Measurements from ENCODE around the gene DNAH10. TPM values are rescaled to one million over a fixed set of nuclear protein-coding genes. Genes with fewer than 3 reads are reported as not detected.

Gene DNAH10
- total RNA-seq, 1 donor from 2014 or later: 1.2 TPM

DNA sequence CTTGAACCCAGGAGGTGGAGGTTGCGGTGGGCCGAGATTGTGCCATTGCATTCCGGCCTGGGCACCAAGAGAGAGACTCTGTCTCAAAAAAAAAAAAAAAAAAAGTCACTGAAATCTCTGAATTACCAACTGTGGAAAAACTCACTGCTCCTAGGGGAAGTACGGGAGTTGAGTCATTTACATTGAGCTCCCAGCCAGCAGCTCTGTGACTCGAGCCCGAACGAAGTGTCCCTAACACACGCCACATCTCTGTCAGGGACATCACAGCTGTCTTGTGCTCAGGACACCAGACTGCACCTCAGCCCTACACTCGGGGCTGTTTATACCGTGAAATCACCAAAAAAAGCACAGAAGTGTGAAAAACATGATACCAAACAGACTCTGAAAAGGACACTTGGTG, 28.9 kb upstream of the DNAH10 start:
- DNase-seq (ENCODE audit: low spot score): no peak

DNA sequence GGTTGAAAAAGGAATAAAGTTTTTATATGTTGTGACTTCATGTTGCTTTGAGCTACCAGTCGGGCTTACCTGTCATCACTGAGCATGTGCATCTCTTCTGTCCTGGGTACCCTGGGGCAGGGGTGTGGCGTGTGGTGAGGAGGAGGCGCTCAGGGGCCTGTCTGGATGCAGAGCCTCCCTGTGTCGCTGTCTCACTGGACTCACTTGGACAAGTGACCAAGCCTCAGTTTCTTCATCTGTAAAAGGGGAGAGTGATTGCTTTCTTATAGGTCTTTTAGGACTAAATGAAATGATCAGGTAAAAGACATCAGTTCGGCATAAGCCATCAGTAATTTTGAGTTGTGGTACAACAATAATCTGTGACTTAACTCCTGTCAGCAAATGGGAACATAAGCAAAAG, 27.8 kb upstream of the DNAH10 start:
- H3K36me3 Mint-ChIP-seq (ENCODE audit: low read depth): peaks cover 52% of the 10 kb centered on the region
- no peak overlapping the region for H3K27ac Mint-ChIP-seq (ENCODE audit: unreplicated experiment)
- no peaks in the 10 kb centered on the region for H3K4me1 Mint-ChIP-seq (ENCODE audit: low read depth)
- H3K9me3 Mint-ChIP-seq (ENCODE audit: low read depth): no peaks in the 10 kb centered on the region
- DNase-seq (ENCODE audit: low spot score): no peak
- TF ChIP-seq, protein P1, sequence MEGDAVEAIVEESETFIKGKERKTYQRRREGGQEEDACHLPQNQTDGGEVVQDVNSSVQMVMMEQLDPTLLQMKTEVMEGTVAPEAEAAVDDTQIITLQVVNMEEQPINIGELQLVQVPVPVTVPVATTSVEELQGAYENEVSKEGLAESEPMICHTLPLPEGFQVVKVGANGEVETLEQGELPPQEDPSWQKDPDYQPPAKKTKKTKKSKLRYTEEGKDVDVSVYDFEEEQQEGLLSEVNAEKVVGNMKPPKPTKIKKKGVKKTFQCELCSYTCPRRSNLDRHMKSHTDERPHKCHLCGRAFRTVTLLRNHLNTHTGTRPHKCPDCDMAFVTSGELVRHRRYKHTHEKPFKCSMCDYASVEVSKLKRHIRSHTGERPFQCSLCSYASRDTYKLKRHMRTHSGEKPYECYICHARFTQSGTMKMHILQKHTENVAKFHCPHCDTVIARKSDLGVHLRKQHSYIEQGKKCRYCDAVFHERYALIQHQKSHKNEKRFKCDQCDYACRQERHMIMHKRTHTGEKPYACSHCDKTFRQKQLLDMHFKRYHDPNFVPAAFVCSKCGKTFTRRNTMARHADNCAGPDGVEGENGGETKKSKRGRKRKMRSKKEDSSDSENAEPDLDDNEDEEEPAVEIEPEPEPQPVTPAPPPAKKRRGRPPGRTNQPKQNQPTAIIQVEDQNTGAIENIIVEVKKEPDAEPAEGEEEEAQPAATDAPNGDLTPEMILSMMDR (IDR thresholded peaks at IDR 0.05): no peak
- H3K4me3 Mint-ChIP-seq (ENCODE audit: unreplicated experiment): no peak overlapping the region
- no peaks in the 10 kb centered on the region for H3K27me3 Mint-ChIP-seq (ENCODE audit: low read depth)

More for the DNA sequence above, 28.9 kb upstream of the DNAH10 start:
- Mint-ChIP-seq H3K36me3 (ENCODE audit: low read depth) (peaks cover 48% of the 10 kb centered on the region), H3K27me3 (ENCODE audit: low read depth) (no peaks in the 10 kb centered on the region), H3K9me3 (ENCODE audit: low read depth) (no peaks in the 10 kb centered on the region), H3K4me1 (ENCODE audit: low read depth) (no peaks in the 10 kb centered on the region), H3K27ac (ENCODE audit: unreplicated experiment) (peak overlapping the region; percentile 39), H3K4me3 (ENCODE audit: unreplicated experiment) (no peak overlapping the region)
- TF ChIP-seq, protein P1 (IDR thresholded peaks at IDR 0.05): no peak

DNA sequence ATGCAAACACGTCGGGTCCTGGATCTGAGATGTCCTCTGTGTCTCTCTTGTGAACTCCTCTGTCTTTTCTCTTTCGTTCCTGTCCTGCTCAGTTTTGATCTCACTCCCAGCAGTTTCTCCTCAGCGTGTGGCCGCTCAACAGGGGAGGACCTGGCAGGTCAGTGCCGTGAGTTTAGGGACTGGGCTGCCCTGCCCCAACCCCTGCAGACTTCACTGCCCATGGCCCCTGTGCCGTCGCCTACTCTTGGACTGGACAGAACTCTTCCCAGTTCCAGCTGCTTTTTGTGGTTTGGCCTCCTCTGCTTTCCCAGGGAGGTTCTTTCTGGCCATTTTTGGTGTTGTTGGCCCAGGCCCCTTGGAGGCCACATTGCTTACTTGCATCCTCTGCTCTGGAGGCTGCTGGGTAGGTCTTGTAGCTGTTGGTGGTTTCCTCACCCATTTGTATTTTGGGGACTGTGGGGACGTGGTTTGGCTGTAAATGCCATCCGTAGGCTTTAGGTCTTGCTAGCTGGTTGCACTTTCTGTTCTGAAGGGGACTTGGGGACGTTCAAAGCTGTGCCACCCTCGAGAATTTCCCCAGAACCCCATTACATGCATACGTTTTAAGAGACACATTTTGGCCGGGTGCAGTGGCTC, 20.0 kb upstream of the DNAH10 start:
- no peak for DNase-seq (ENCODE audit: low spot score)

DNA sequence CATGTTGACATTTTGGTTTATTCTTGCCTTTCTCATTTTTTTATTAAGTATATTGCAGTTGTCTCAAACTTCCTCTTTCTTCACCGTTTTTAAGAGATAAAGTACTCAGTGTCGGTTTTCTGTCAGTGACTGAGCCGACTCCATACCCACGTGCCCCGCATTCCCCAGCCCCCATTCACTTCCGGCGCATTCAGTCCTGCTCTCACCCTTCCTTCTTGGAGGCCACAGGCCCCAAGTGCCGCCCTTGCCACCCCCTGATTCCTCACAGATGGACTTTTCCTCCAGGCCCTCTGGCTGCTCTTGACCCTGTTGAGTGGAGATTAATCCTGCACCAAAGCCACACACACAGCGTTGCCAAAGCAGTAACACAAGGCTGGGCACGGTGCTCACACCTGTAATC, 19.1 kb upstream of the DNAH10 start:
- Mint-ChIP-seq H3K27me3 (ENCODE audit: low read depth) (no peaks in the 10 kb centered on the region), H3K4me1 (ENCODE audit: low read depth) (no peaks in the 10 kb centered on the region), H3K36me3 (ENCODE audit: low read depth) (peaks cover 47% of the 10 kb centered on the region), H3K27ac (ENCODE audit: unreplicated experiment) (no peak overlapping the region), H3K9me3 (ENCODE audit: low read depth) (no peaks in the 10 kb centered on the region), H3K4me3 (ENCODE audit: unreplicated experiment) (no peak overlapping the region)
- TF ChIP-seq, protein P1 (IDR thresholded peaks at IDR 0.05): no peak
- DNase-seq (ENCODE audit: low spot score): no peak

More for the DNA sequence above, 20.0 kb upstream of the DNAH10 start:
- Mint-ChIP-seq H3K4me1 (ENCODE audit: low read depth) (no peaks in the 10 kb centered on the region), H3K9me3 (ENCODE audit: low read depth) (no peaks in the 10 kb centered on the region), H3K27ac (ENCODE audit: unreplicated experiment) (no peak overlapping the region), H3K36me3 (ENCODE audit: low read depth) (peaks cover 53% of the 10 kb centered on the region), H3K4me3 (ENCODE audit: unreplicated experiment) (no peak overlapping the region), H3K27me3 (ENCODE audit: low read depth) (no peaks in the 10 kb centered on the region)
- TF ChIP-seq, protein P1 (IDR thresholded peaks at IDR 0.05): no peak

DNA sequence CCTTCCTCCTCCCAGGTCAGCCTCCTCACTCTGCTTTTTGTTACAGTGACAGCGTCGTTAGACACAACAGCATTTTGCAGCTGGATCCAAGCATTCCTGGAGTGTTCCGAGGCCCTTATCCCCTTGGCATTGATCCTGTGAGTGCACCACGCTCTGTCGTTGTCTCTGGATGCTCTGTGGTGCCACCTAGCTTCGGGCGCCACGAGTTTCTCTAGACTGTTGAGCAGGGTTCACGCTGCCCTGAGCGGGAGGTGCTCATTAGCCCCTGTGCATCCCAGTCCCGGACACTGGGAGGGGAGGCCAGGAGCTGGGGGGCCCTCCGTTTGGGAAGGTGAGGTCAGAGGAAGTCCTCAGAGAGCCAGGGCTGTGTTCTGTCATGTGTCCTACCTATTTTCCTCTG, 17.3 kb upstream of the DNAH10 start:
- Mint-ChIP-seq H3K27me3 (ENCODE audit: low read depth) (no peaks in the 10 kb centered on the region), H3K4me3 (ENCODE audit: unreplicated experiment) (no peak overlapping the region), H3K27ac (ENCODE audit: unreplicated experiment) (no peak overlapping the region), H3K9me3 (ENCODE audit: low read depth) (no peaks in the 10 kb centered on the region), H3K36me3 (ENCODE audit: low read depth) (peaks cover 42% of the 10 kb centered on the region), H3K4me1 (ENCODE audit: low read depth) (no peaks in the 10 kb centered on the region)
- TF ChIP-seq, protein P1 (IDR thresholded peaks at IDR 0.05): peak; percentile 28
- DNase-seq (ENCODE audit: low spot score): no peak
